ENCODE data around the gene LDLRAD3.

The LDLRAD3 gene

GRCh38 chr11:36098853-36099375, 155.1 kb downstream of the LDLRAD3 start:
- TF ChIP-seq CTCF (IDR thresholded peaks at IDR 0.05; ENCODE audit: low read length, missing control alignments), result no peak
- no peak for DNase-seq (ENCODE audit: low read depth)
- H3K4me3 ChIP-seq (replicated peaks; ENCODE audit: low read depth, low read length), result no peak overlapping the region

GRCh38 chr11:36101466-36101865, 157.6 kb downstream of the LDLRAD3 start:
- H3K4me3 ChIP-seq (replicated peaks; ENCODE audit: low read depth, low read length), result no peak overlapping the region
- TF ChIP-seq CTCF (IDR thresholded peaks at IDR 0.05; ENCODE audit: low read length, missing control alignments), result no peak
- DNase-seq (ENCODE audit: low read depth), result no peak

DNA sequence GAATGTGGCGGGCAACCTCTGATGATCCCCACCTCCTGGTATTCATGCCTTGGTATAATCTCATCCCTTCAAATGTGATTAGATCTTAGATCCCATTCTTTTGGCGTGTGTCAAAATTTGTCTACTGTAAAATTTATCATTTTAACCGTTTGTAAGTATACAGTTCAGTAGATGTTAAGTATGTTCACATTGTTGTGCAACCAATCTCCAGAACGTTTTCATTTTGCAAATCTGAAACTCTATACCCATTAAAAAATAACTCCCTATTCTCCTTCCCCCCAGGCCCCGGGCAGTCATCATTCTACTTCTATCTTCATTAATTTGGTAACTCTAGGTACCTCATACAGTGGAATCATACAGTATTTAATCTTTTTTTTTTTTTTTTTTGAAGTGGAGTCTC, 159.0 kb downstream of the LDLRAD3 start:
- TF ChIP-seq CTCF (IDR thresholded peaks at IDR 0.05; ENCODE audit: low read length, missing control alignments), result no peak
- H3K4me3 ChIP-seq (replicated peaks; ENCODE audit: low read depth, low read length), result no peak overlapping the region
- DNase-seq (ENCODE audit: low read depth), result no peak

- no peak overlapping the region for H3K4me3 ChIP-seq (replicated peaks; ENCODE audit: low read depth, low read length)
- no peak for TF ChIP-seq CTCF (IDR thresholded peaks at IDR 0.05; ENCODE audit: low read length, missing control alignments)
- DNase-seq (ENCODE audit: low read depth), result no peak
Measured at GRCh38 chr11:36103933-36104530, 160.2 kb downstream of the LDLRAD3 start.

DNA sequence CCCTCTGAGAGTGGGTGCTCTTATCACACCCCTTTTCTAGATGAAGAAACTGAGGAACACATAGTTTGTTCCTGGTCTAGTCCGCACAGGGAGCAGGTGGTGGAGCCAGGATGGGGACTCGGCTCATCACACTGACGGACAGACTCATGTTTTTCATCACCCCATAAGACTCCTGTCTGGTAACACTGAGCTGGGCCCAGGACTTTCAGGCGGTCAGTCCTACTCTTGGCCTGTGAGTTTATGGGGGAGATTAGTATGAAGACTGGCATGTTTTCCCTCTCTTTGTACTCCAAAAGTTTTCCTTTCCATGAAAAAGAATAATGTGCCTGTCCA, 160.8 kb downstream of the LDLRAD3 start:
- no peak for TF ChIP-seq CTCF (IDR thresholded peaks at IDR 0.05; ENCODE audit: low read length, missing control alignments)
- H3K4me3 ChIP-seq (replicated peaks; ENCODE audit: low read depth, low read length), result no peak overlapping the region
- no peak for DNase-seq (ENCODE audit: low read depth)

- no peak for TF ChIP-seq CTCF (IDR thresholded peaks at IDR 0.05; ENCODE audit: low read length, missing control alignments)
- DNase-seq (ENCODE audit: low read depth), result no peak
- no peak overlapping the region for H3K4me3 ChIP-seq (replicated peaks; ENCODE audit: low read depth, low read length)
Measured at GRCh38 chr11:36105743-36106581, 162.1 kb downstream of the LDLRAD3 start.

Measured in fibroblast of pulmonary artery (primary cell).